ENCODE measurements around the gene PHC3. TPM values are rescaled to one million over a fixed set of nuclear protein-coding genes. Genes with fewer than 3 reads are reported as not detected.
A peak's percentile ranks its signal among the peaks of the same experiment; 100 is the strongest.

The PHC3 gene
- total and polyA plus RNA-seq, 2 experiments from 2014 or later, result 36.6 to 39.8 TPM

GRCh38 chr3:170044795-170045244 lies 136.7 kb downstream of the PHC3 start:
- H3K4me2 ChIP-seq, result peak overlapping the region; percentile 59
- peaks cover 62% of the 10 kb centered on the region for H3K79me2 ChIP-seq
- 87% methylated on average over 8 of the region's 8 CpGs for WGBS (ENCODE audit: low lambda C conversion rate, missing lambda C conversion rate)
- no peak overlapping the region for H2AFZ ChIP-seq
- H3K36me3 ChIP-seq (replicated peaks; ENCODE audit: insufficient read depth, low read depth), result no peaks in the 10 kb centered on the region
- DNase-seq (ENCODE audit: low spot score), result no peak
- TF ChIP-seq EZH2 (IDR thresholded peaks at IDR 0.05; ENCODE audit: borderline replicate concordance), result no peak
- TF ChIP-seq EZH2phosphoT487 (IDR thresholded peaks at IDR 0.05; ENCODE audit: low read depth, severe bottlenecking, unreplicated experiment), result no peak
- no peak for TF ChIP-seq CTCF (IDR thresholded peaks at IDR 0.05; ENCODE audit: poor library complexity)
- no peaks in the 10 kb centered on the region for H3K9me2 ChIP-seq (replicated peaks; ENCODE audit: insufficient read depth)
- H4K20me1 ChIP-seq (ENCODE audit: insufficient read depth, poor library complexity, severe bottlenecking), result no peaks in the 10 kb centered on the region
- H3K4me1 ChIP-seq (ENCODE audit: insufficient read depth), result peaks cover 11% of the 10 kb centered on the region
- H3K4me3 ChIP-seq, result no peak overlapping the region
- H3K27me3 ChIP-seq, result peaks cover 4% of the 10 kb centered on the region
- H3K27ac ChIP-seq, result peak overlapping the region; percentile 76
- no peaks in the 10 kb centered on the region for H3K9me3 ChIP-seq (ENCODE audit: low read depth)

- no peak overlapping the region for H3K4me2 ChIP-seq
- no peaks in the 10 kb centered on the region for H3K9me3 ChIP-seq (ENCODE audit: low read depth)
- no peaks in the 10 kb centered on the region for H3K9me2 ChIP-seq (replicated peaks; ENCODE audit: insufficient read depth)
- peaks cover 60% of the 10 kb centered on the region for H3K79me2 ChIP-seq
- H3K4me1 ChIP-seq (ENCODE audit: insufficient read depth), result peaks cover 11% of the 10 kb centered on the region
- WGBS (ENCODE audit: low lambda C conversion rate, missing lambda C conversion rate), result 98% methylated on average over 7 of the region's 8 CpGs
- TF ChIP-seq EZH2phosphoT487 (IDR thresholded peaks at IDR 0.05; ENCODE audit: low read depth, severe bottlenecking, unreplicated experiment), result no peak
- TF ChIP-seq CTCF (IDR thresholded peaks at IDR 0.05; ENCODE audit: poor library complexity), result no peak
- TF ChIP-seq EZH2 (IDR thresholded peaks at IDR 0.05; ENCODE audit: borderline replicate concordance), result no peak
- DNase-seq (ENCODE audit: low spot score), result no peak
- no peak overlapping the region for H3K4me3 ChIP-seq
- no peaks in the 10 kb centered on the region for H3K36me3 ChIP-seq (replicated peaks; ENCODE audit: insufficient read depth, low read depth)
- H3K27me3 ChIP-seq, result peaks cover 4% of the 10 kb centered on the region
- H2AFZ ChIP-seq, result no peak overlapping the region
- H4K20me1 ChIP-seq (ENCODE audit: insufficient read depth, poor library complexity, severe bottlenecking), result no peaks in the 10 kb centered on the region
- H3K27ac ChIP-seq, result peak overlapping the region; percentile 76
Observed at GRCh38 chr3:170044271-170044670, 137.3 kb downstream of the PHC3 start.

GRCh38 chr3:170043506-170043905 lies 138.0 kb downstream of the PHC3 start:
- WGBS (ENCODE audit: low lambda C conversion rate, missing lambda C conversion rate), result 63% methylated on average over 7 of the region's 7 CpGs
- no peak for TF ChIP-seq EZH2 (IDR thresholded peaks at IDR 0.05; ENCODE audit: borderline replicate concordance)
- no peak for TF ChIP-seq CTCF (IDR thresholded peaks at IDR 0.05; ENCODE audit: poor library complexity)
- TF ChIP-seq EZH2phosphoT487 (IDR thresholded peaks at IDR 0.05; ENCODE audit: low read depth, severe bottlenecking, unreplicated experiment), result no peak

More at GRCh38 chr3:170043506-170043905, 138.0 kb downstream of the PHC3 start:
- DNase-seq (ENCODE audit: low spot score), result no peak
- Histone ChIP-seq H3K4me1 (ENCODE audit: insufficient read depth) (peaks cover 11% of the 10 kb centered on the region), H3K36me3 (replicated peaks; ENCODE audit: insufficient read depth, low read depth) (no peaks in the 10 kb centered on the region), H3K4me3 (no peak overlapping the region), H4K20me1 (ENCODE audit: insufficient read depth, poor library complexity, severe bottlenecking) (no peaks in the 10 kb centered on the region), H3K4me2 (no peak overlapping the region), H3K79me2 (peaks cover 56% of the 10 kb centered on the region), H3K27me3 (peaks cover 4% of the 10 kb centered on the region), H3K9me3 (ENCODE audit: low read depth) (no peaks in the 10 kb centered on the region), H3K9me2 (replicated peaks; ENCODE audit: insufficient read depth) (no peaks in the 10 kb centered on the region), H2AFZ (no peak overlapping the region), H3K27ac (no peak overlapping the region)

Data from hepatocyte (in vitro differentiated cells).